RWPE2 (cell line): Measurements from ENCODE around the gene SLC9A9.
A peak's percentile ranks its signal among the peaks of the same experiment; 100 is the strongest.

Experiments
- ATAC-seq: fragments of 200-7000 bp; cut with Tn5 transposase; 3 replicates; pipeline ENCODE4 v1.9.1; 2021; ENCODE audit warnings: low read depth
- DNase-seq: peaks from one replicate; pipeline ENCODE4 v3.0.0-alpha.2; 2020; ENCODE audit warnings: low spot score
- H3K27ac ChIP-seq: fragments of 450-650 bp; 2 replicates; pipeline ENCODE4 v1.5.1; 2017; ENCODE audit warnings: mild to moderate bottlenecking; ENCODE audit not compliant: poor library complexity, severe bottlenecking
- H3K27me3 ChIP-seq: fragments of 250-450 bp; sonication (Bioruptor Pico); 2 replicates; pipeline ENCODE4 v1.5.1; 2021; ENCODE audit warnings: mild to moderate bottlenecking, moderate library complexity; ENCODE audit not compliant: insufficient read depth, poor library complexity, severe bottlenecking
- H3K36me3 ChIP-seq: fragments of 250-450 bp; sonication (Bioruptor Pico); 2 replicates; pipeline ENCODE4 v1.5.1; 2020; ENCODE audit warnings: low read depth, mild to moderate bottlenecking, moderate library complexity
- H3K4me1 ChIP-seq: fragments of 250-450 bp; sonication (Bioruptor Pico); 2 replicates; pipeline ENCODE4 v1.5.1; 2021; ENCODE audit warnings: mild to moderate bottlenecking, moderate library complexity; ENCODE audit not compliant: insufficient read depth, poor library complexity, severe bottlenecking
- H3K4me3 ChIP-seq: fragments of 250-450 bp; sonication (Bioruptor Pico); 2 replicates; pipeline ENCODE4 v1.5.1; 2021; ENCODE audit warnings: mild to moderate bottlenecking, moderate library complexity; ENCODE audit not compliant: severe bottlenecking
- H3K9me3 ChIP-seq: fragments of 250-450 bp; sonication (Bioruptor Pico); 2 replicates; pipeline ENCODE4 v1.5.1; 2021; ENCODE audit warnings: mild to moderate bottlenecking, moderate library complexity; ENCODE audit not compliant: severe bottlenecking
- TF ChIP-seq, protein P1 (sequence below): fragments of 450-650 bp; IDR thresholded peaks from one replicate; pipeline ENCODE4 v1.5.1; 2017; ENCODE audit warnings: mild to moderate bottlenecking, moderate library complexity; ENCODE audit not compliant: poor library complexity, severe bottlenecking

Gene SLC9A9

DNA sequence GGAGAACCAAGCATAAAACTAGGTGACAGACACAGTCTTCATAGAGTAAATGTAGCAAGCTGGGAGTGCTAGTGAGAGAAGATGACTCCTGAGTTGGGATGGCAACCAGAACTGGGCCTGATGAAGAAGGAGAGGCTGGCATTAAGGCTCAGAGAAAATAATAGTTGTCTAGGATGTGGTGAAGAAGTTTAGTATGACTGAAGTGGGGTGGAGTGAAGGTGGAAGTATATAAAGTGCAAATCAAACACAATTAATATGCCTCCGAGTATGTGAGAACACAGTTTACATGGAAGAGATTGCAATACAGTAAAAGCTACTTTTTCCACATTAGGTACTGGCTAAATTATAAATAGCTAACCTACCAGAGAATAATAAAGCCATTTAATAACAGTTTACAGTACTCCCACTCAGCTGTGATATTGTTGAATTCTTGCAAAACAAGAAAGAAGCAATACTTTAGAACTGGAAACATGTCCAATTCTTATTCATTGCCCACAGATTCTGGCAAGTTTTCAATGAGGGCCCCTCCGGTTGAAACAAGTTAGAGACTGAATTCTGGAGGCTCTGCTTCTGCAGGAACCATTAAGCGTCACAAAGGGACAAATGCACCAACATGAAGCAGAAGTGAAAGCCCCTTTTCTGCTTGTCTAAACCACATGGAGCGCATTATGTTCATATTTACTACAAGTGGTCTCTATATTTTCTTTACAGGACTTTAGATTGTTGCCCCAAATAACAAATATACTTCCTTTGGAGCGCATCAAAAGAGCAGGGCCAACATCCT, 243.7 kb downstream of the SLC9A9 start:
- Histone ChIP-seq H3K4me1 (peaks cover 37% of the 10 kb centered on the region), H3K4me3 (no peak overlapping the region), H3K36me3 (no peaks in the 10 kb centered on the region), H3K27ac (no peak overlapping the region), H3K27me3 (no peaks in the 10 kb centered on the region), H3K9me3 (no peaks in the 10 kb centered on the region)
- DNase-seq (no peak), ATAC-seq (no peak)
- TF ChIP-seq, protein P1, sequence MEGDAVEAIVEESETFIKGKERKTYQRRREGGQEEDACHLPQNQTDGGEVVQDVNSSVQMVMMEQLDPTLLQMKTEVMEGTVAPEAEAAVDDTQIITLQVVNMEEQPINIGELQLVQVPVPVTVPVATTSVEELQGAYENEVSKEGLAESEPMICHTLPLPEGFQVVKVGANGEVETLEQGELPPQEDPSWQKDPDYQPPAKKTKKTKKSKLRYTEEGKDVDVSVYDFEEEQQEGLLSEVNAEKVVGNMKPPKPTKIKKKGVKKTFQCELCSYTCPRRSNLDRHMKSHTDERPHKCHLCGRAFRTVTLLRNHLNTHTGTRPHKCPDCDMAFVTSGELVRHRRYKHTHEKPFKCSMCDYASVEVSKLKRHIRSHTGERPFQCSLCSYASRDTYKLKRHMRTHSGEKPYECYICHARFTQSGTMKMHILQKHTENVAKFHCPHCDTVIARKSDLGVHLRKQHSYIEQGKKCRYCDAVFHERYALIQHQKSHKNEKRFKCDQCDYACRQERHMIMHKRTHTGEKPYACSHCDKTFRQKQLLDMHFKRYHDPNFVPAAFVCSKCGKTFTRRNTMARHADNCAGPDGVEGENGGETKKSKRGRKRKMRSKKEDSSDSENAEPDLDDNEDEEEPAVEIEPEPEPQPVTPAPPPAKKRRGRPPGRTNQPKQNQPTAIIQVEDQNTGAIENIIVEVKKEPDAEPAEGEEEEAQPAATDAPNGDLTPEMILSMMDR: no peak

DNA sequence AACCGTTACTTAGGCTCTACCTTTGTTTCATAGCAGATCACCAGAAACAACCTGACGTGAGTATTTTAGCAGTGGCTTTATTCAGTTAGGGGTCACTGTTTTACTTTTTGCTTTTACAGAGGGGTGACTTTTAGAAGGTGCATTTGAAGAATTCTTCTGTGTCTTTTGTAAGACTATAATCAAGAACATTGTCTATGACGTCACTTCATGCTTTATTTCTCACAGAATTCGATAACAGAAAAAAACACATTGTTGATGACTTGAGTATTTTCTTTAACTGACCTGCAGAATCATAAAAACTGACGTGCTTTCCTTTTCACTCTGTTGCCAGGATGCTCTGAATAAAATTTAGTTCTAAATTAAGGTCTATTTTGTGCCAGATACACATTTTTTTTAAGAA, 244.5 kb downstream of the SLC9A9 start:
- DNase-seq (no peak), ATAC-seq (no peak)
- H3K36me3 ChIP-seq: no peaks in the 10 kb centered on the region
- H3K9me3 ChIP-seq: no peaks in the 10 kb centered on the region
- H3K4me3 ChIP-seq: no peak overlapping the region
- TF ChIP-seq, protein P1: no peak
- H3K4me1 ChIP-seq: peaks cover 29% of the 10 kb centered on the region
- H3K27me3 ChIP-seq: no peaks in the 10 kb centered on the region
- no peak overlapping the region for H3K27ac ChIP-seq

DNA sequence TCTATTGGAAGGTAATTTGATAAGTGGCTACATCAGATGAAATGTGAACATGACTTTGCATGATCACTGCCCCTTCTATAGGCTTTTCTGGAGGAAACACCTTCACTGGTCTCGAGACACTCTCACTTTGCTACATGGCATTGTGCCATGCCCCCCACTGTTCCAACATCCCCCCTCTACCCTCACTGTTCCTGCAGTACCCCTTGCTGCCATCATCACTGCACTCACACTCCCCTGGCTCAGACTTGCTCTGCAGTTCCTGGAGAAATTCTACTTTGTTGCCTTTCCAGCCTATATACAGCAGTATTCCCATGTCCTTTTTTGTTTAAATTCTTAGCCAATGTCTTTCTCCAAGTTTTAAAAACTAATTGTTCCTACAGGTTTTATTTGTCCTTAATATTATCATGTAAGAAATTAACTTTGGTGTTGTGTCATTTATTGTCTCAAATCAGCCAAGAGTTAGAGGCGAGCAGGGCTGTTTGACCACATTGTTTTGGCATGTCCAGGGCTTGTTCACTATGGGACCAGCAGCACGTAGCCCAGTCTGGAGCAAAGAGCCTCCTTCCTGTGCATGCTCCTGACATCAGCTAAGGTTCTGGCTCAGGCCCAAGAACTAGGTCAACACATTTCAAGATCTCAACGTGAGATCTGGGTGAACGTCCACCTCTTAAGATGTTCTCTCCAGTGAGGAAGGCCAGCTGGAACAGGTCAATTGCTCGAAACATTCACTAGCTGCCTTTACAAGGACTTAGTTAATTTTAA, 246.4 kb downstream of the SLC9A9 start:
- H3K4me1 ChIP-seq: peaks cover 18% of the 10 kb centered on the region

DNA sequence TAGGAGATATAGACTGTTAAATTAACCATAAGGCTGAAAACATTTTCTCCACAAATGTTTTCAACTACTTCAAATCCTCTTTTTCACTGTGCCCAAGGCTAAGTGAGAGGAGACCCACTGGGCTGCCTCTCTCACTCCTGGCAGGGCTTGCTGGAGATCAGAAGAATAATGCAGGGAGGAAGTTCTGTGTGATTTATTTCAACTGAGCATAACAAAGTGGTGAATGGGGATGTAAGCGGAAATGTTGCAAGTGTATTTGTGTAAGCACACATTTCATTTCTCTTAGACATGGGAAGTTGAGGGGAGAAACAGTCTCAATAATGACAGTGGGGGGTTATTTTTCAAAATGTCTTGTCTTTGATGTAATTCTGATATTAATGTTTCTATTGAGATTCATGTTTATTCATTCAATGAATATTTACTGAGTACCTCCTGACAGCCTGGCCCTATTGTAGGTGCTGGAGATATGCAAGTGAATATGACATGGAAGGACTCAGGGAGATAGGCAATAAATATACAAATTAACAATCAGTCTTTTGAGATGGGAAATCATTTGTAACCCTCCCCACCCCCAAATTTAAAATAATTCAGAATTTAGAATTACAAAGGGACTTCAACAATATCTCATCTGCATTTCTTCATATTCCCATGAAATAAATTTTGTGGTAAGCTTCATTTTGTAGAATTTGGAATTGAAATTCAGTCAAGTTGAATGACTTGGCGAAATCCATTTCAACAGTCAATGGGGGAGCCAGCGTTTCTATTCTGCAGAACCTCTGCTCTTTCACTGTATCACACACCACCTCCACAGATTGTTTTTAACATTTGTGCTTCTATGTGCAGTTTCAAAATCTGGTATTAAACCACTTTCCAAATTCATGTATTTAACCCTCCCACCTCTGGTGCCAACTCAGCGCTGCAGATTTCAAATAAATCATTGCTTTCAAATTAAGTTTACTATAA, 247.2 kb downstream of the SLC9A9 start:
- DNase-seq (no peak), ATAC-seq (no peak)
- Histone ChIP-seq H3K27ac (peak overlapping the region; percentile 61), H3K27me3 (no peaks in the 10 kb centered on the region), H3K4me3 (no peak overlapping the region), H3K9me3 (no peaks in the 10 kb centered on the region), H3K4me1 (peaks cover 16% of the 10 kb centered on the region), H3K36me3 (no peaks in the 10 kb centered on the region)
- TF ChIP-seq, protein P1: no peak

More for the DNA sequence above, 246.4 kb downstream of the SLC9A9 start:
- DNase-seq: peak; percentile 80
- Histone ChIP-seq H3K36me3 (no peaks in the 10 kb centered on the region), H3K27ac (peak overlapping the region; percentile 61), H3K9me3 (no peaks in the 10 kb centered on the region), H3K4me3 (no peak overlapping the region), H3K27me3 (no peaks in the 10 kb centered on the region)
- peak; percentile 93 for ATAC-seq
- TF ChIP-seq, protein P1: no peak
